H9 (cell line): ENCODE measurements around the gene KLF2. TPM values are rescaled to one million over a fixed set of nuclear protein-coding genes. Genes with fewer than 3 reads are reported as not detected.

Experiments
- DNase-seq: peaks from one replicate; pipeline ENCODE4 v3.0.0-alpha.2; 2017
- H2AFZ ChIP-seq: one replicate; pipeline ENCODE4 v1.6.1; 2013; ENCODE audit warnings: mild to moderate bottlenecking, low read length, control low read depth, moderate library complexity
- H2AK5ac ChIP-seq: 2 replicates; pipeline ENCODE4 v1.6.1; 2013; ENCODE audit warnings: low read length, control low read depth, mixed read lengths; ENCODE audit not compliant: insufficient read length
- H2BK120ac ChIP-seq: one replicate; pipeline ENCODE4 v1.6.1; 2013; ENCODE audit warnings: low read depth, mild to moderate bottlenecking, low read length, control low read depth, inconsistent platforms; ENCODE audit not compliant: poor library complexity, severe bottlenecking
- H2BK12ac ChIP-seq: 2 replicates; pipeline ENCODE4 v1.6.1; 2013; ENCODE audit warnings: low read length, control low read depth, mixed read lengths, low read depth; ENCODE audit not compliant: insufficient read length
- H2BK15ac ChIP-seq: 2 replicates; pipeline ENCODE4 v1.6.1; 2013; ENCODE audit warnings: low read depth, low read length, control low read depth
- H2BK20ac ChIP-seq: one replicate; pipeline ENCODE4 v1.6.1; 2013; ENCODE audit warnings: low read depth, mild to moderate bottlenecking, low read length, control low read depth, inconsistent platforms; ENCODE audit not compliant: poor library complexity, severe bottlenecking
- H2BK5ac ChIP-seq: 2 replicates; pipeline ENCODE4 v1.6.1; 2013; ENCODE audit warnings: low read length, control low read depth, mixed read lengths; ENCODE audit not compliant: insufficient read length
- H3K14ac ChIP-seq: 2 replicates; pipeline ENCODE4 v1.6.1; 2013; ENCODE audit warnings: low read length, control low read depth; ENCODE audit not compliant: insufficient read depth
- H3K18ac ChIP-seq: 2 replicates; pipeline ENCODE4 v1.6.1; 2013; ENCODE audit warnings: low read depth, mild to moderate bottlenecking, mixed read lengths, low read length, control low read depth; ENCODE audit not compliant: insufficient read length
- H3K23ac ChIP-seq: 2 replicates; pipeline ENCODE4 v1.6.1; 2013; ENCODE audit warnings: low read length, control low read depth, mixed read lengths, low read depth; ENCODE audit not compliant: insufficient read length
- H3K23me2 ChIP-seq: 2 replicates; pipeline ENCODE4 v1.6.1; 2013; ENCODE audit warnings: low read depth, mild to moderate bottlenecking, mixed read lengths, low read length, control low read depth; ENCODE audit not compliant: insufficient read length, poor library complexity, severe bottlenecking
- H3K27ac ChIP-seq: 2 replicates; pipeline ENCODE4 v1.5.1; 2013; ENCODE audit warnings: low read length, control low read depth, mixed read lengths, low read depth; ENCODE audit not compliant: insufficient read length
- H3K27me3 ChIP-seq: 2 replicates; pipeline ENCODE4 v1.6.1; 2013; ENCODE audit warnings: low read length, control low read depth, inconsistent platforms; ENCODE audit not compliant: insufficient read depth
- H3K4ac ChIP-seq: 2 replicates; pipeline ENCODE4 v1.6.1; 2013; ENCODE audit warnings: low read depth, mild to moderate bottlenecking, control low read depth, inconsistent platforms, low read length, moderate library complexity
- H3K4me1 ChIP-seq: 2 replicates; pipeline ENCODE4 v1.6.1; 2013; ENCODE audit warnings: low read length, control low read depth, inconsistent platforms; ENCODE audit not compliant: insufficient read depth
- H3K4me2 ChIP-seq: 2 replicates; pipeline ENCODE4 v1.6.1; 2013; ENCODE audit warnings: low read length, control low read depth, mixed read lengths; ENCODE audit not compliant: insufficient read length, insufficient read depth
- H3K56ac ChIP-seq: 2 replicates; pipeline ENCODE4 v1.6.1; 2013; ENCODE audit warnings: low read depth, mild to moderate bottlenecking, mixed read lengths, low read length, control low read depth; ENCODE audit not compliant: insufficient read length
- H3K79me1 ChIP-seq: 2 replicates; pipeline ENCODE4 v1.6.1; 2013; ENCODE audit warnings: low read depth, mild to moderate bottlenecking, moderate library complexity, low read length, control low read depth, inconsistent platforms; ENCODE audit not compliant: insufficient read depth, poor library complexity, severe bottlenecking
- H3K79me2 ChIP-seq: 2 replicates; pipeline ENCODE4 v1.6.1; 2013; ENCODE audit warnings: low read length, control low read depth, inconsistent platforms; ENCODE audit not compliant: insufficient read depth
- H3K9ac ChIP-seq: 2 replicates; pipeline ENCODE4 v1.6.1; 2013; ENCODE audit warnings: low read length, control low read depth, mixed read lengths; ENCODE audit not compliant: insufficient read length; ENCODE audit errors: extremely low read depth
- H3K9me3 ChIP-seq: one replicate; pipeline ENCODE4 v1.6.1; 2013; ENCODE audit warnings: low read depth, low read length, inconsistent platforms; ENCODE audit not compliant: control insufficient read depth
- H3T11ph ChIP-seq: one replicate; pipeline ENCODE4 v1.6.1; 2013; ENCODE audit warnings: mild to moderate bottlenecking, low read length, control low read depth, inconsistent platforms
- H4K20me1 ChIP-seq: one replicate; pipeline ENCODE4 v1.6.1; 2013; ENCODE audit not compliant: control insufficient read depth, insufficient read length, insufficient read depth
- H4K5ac ChIP-seq: 2 replicates; pipeline ENCODE4 v1.6.1; 2013; ENCODE audit warnings: low read depth, mild to moderate bottlenecking, mixed read lengths, low read length, control low read depth; ENCODE audit not compliant: insufficient read length
- H4K8ac ChIP-seq: replicated peaks from 2 replicates; pipeline ENCODE4 v1.6.1; 2013; ENCODE audit warnings: low read length, control low read depth, mixed read lengths, low read depth; ENCODE audit not compliant: insufficient read length
- H4K91ac ChIP-seq: 2 replicates; pipeline ENCODE4 v1.6.1; 2013; ENCODE audit warnings: low read depth, mild to moderate bottlenecking, moderate library complexity, mixed read lengths, low read length, control low read depth; ENCODE audit not compliant: insufficient read length
- H3K27ac Mint-ChIP-seq, 3 experiments: 2 replicates in 2 of 3; 3 replicates in 1 of 3; pipeline ENCODE4 v1.8.0; 2020 to 2021; ENCODE audit warnings: mixed read lengths in 3 of 3, mild to moderate bottlenecking in 1 of 3, moderate library complexity in 1 of 3
- H3K27me3 Mint-ChIP-seq: 2 replicates; pipeline ENCODE4 v1.8.0; 2021; ENCODE audit warnings: low read depth, mild to moderate bottlenecking, moderate library complexity, mixed read lengths
- H3K36me3 Mint-ChIP-seq, 3 experiments: 2 replicates in 2 of 3; 3 replicates in 1 of 3; pipeline ENCODE4 v1.8.0; 2020 to 2021; ENCODE audit warnings: low read depth in 3 of 3, mixed read lengths in 3 of 3; ENCODE audit not compliant: insufficient read depth in 1 of 3
- H3K4me1 Mint-ChIP-seq, 2 experiments: 2 replicates each; pipeline ENCODE4 v1.8.0; 2020; ENCODE audit warnings: mixed read lengths in 2 of 2
- H3K4me3 Mint-ChIP-seq, 2 experiments: 2 replicates in 1 of 2; 3 replicates in 1 of 2; pipeline ENCODE4 v1.8.0; 2020 to 2021; ENCODE audit warnings: mild to moderate bottlenecking in 2 of 2, mixed read lengths in 2 of 2, moderate library complexity in 1 of 2
- H3K9me3 Mint-ChIP-seq, 2 experiments: 2 replicates in 1 of 2; 3 replicates in 1 of 2; pipeline ENCODE4 v1.8.0; 2020; ENCODE audit warnings: mild to moderate bottlenecking in 2 of 2, mixed read lengths in 2 of 2, moderate library complexity in 1 of 2
- WGBS: extraction: QIAGEN DNeasy Blood & Tissue Kit; methylation state at CpG from one replicate; pipeline ENCODE4 v1.1.7; 2013; ENCODE audit warnings: missing lambda C conversion rate, low lambda C conversion rate, mixed read lengths; ENCODE audit not compliant: insufficient read length; ENCODE audit errors: extremely low coverage; 5-methylcytosine and 5-hydroxymethylcytosine counted together
- total RNA-seq: library from RNA; stranded (reverse); gene quantifications from 2 replicates; pipeline ENCODE4 v1.2.1, GENCODE V29; 2021
- TF ChIP-seq, protein P1 (sequence below): fragments of 200-600 bp; sonication (generic); conservative IDR thresholded peaks from 3 replicates; pipeline ENCODE4 v1.8.0; 2021; ENCODE audit warnings: antibody characterized with exemption, mild to moderate bottlenecking

Gene KLF2
- total RNA-seq, 1 experiment from 2014 or later = 0.33 TPM

GRCh38 chr19:16325161-16325527 is 518 bp downstream of the KLF2 start:
- H2AFZ ChIP-seq = no peak overlapping the region
- H3K79me1 ChIP-seq = no peaks in the 10 kb centered on the region
- no peaks in the 10 kb centered on the region for H3K79me2 ChIP-seq
- peaks cover 0 to 2% of the 10 kb centered on the region in 2 experiments; a peak in 3 of 5 replicates for H3K9me3 Mint-ChIP-seq
- H3K4me1 Mint-ChIP-seq = peaks cover 7 to 10% of the 10 kb centered on the region in 2 experiments; a peak in 3 of 4 replicates
- H3T11ph ChIP-seq = no peak overlapping the region
- H3K9ac ChIP-seq = no peak overlapping the region
- DNase-seq = peak; percentile 46
- peak overlapping the region; percentile 60 for H3K4me2 ChIP-seq
- no peak overlapping the region for H2BK5ac ChIP-seq
- no peak overlapping the region for H3K27ac Mint-ChIP-seq
- no peaks in the 10 kb centered on the region for H4K20me1 ChIP-seq
- H3K23me2 ChIP-seq = peaks cover 23% of the 10 kb centered on the region
- no peaks in the 10 kb centered on the region for H3K4me1 ChIP-seq
- H3K4ac ChIP-seq = no peak overlapping the region
- no peak overlapping the region for H3K23ac ChIP-seq
- H2BK120ac ChIP-seq = no peak overlapping the region
- peaks cover 89% of the 10 kb centered on the region for H3K27me3 Mint-ChIP-seq
- H4K91ac ChIP-seq = no peak overlapping the region
- H3K14ac ChIP-seq = peak overlapping the region; percentile 75; the same call in 1 of the 2 replicates
- H4K5ac ChIP-seq = no peak overlapping the region
- no peak overlapping the region for H4K8ac ChIP-seq
- no peak overlapping the region for H2BK15ac ChIP-seq
- peak overlapping the region; percentile 74 for H3K18ac ChIP-seq
- no peak overlapping the region for H2BK12ac ChIP-seq
- no peak overlapping the region for H2BK20ac ChIP-seq
- no peak overlapping the region for H2AK5ac ChIP-seq
- H3K27me3 ChIP-seq = peaks cover 41% of the 10 kb centered on the region
- H3K9me3 ChIP-seq = no peaks in the 10 kb centered on the region
- H3K36me3 Mint-ChIP-seq = no peaks in the 10 kb centered on the region
- H3K56ac ChIP-seq = no peak overlapping the region
- H3K4me3 Mint-ChIP-seq = peak overlapping the region; percentile 10 to 65; a peak in 1 of 5 replicates
- H3K27ac ChIP-seq = no peak overlapping the region
- TF ChIP-seq, protein P1, sequence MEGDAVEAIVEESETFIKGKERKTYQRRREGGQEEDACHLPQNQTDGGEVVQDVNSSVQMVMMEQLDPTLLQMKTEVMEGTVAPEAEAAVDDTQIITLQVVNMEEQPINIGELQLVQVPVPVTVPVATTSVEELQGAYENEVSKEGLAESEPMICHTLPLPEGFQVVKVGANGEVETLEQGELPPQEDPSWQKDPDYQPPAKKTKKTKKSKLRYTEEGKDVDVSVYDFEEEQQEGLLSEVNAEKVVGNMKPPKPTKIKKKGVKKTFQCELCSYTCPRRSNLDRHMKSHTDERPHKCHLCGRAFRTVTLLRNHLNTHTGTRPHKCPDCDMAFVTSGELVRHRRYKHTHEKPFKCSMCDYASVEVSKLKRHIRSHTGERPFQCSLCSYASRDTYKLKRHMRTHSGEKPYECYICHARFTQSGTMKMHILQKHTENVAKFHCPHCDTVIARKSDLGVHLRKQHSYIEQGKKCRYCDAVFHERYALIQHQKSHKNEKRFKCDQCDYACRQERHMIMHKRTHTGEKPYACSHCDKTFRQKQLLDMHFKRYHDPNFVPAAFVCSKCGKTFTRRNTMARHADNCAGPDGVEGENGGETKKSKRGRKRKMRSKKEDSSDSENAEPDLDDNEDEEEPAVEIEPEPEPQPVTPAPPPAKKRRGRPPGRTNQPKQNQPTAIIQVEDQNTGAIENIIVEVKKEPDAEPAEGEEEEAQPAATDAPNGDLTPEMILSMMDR = no peak; the same call in 1 of the 3 replicates
- WGBS = no CpG with 5 or more reads among the region's 52 CpGs
